ENCODE data around the gene PTPN2. TPM values are rescaled to one million over a fixed set of nuclear protein-coding genes. Genes with fewer than 3 reads are reported as not detected.

PTPN2 gene
- polyA plus RNA-seq, 2 of the 4 experiments (the other 2 are of a cell fraction) = 23.0 to 32.4 TPM

GRCh38 chr18:12930376-12930775 lies 46.3 kb upstream of the PTPN2 start:
- ChIA-PET CTCF (interaction anchor here (2.9 kb wide), 1 partner anchor 186 kb away, joined by 14 read pairs; no protein-coding TSS in a partner anchor), POLR2A (interaction anchor here (0.7 kb wide), 1 partner anchor 47 kb away, joined by 4 read pairs; no protein-coding TSS in a partner anchor)
- H3K4me3 ChIP-seq = no peak overlapping the region
- no peak for ATAC-seq
- TF ChIP-seq CTCF (IDR thresholded peaks at IDR 0.05) = no peak
- 0 out of 3 replicates have a peak, but pooled peaks cover 4% of the 10 kb centered on the region for H3K4me1 ChIP-seq
- no peak for FAIRE-seq
- DNase-seq (ENCODE audit: low read depth in 1 of 2, low spot score in 1 of 2) = no peak
- no peak overlapping the region for H3K4me2 ChIP-seq
- no peaks in the 10 kb centered on the region for H3K9me3 ChIP-seq
- WGBS (ENCODE audit: missing lambda C conversion rate) = 100% methylated on average over 3 of the region's 3 CpGs
- H3K27ac ChIP-seq = no peak overlapping the region

GRCh38 chr18:12929477-12930083 lies 45.5 kb upstream of the PTPN2 start:
- H3K9me3 ChIP-seq = no peaks in the 10 kb centered on the region
- H3K27ac ChIP-seq = no peak overlapping the region
- FAIRE-seq (no peak), ATAC-seq (no peak), DNase-seq (ENCODE audit: low read depth in 1 of 2, low spot score in 1 of 2) (no peak)
- WGBS (ENCODE audit: missing lambda C conversion rate) = 69% methylated on average over 5 of the region's 5 CpGs
- no peak overlapping the region for H3K4me3 ChIP-seq
- CTCF ChIA-PET = interaction anchor here (1.7 to 2.9 kb wide), 3 partner anchors 185 to 538 kb away, joined by 6 to 14 read pairs (median 7); no protein-coding TSS in a partner anchor
- H3K4me1 ChIP-seq = 0 out of 3 replicates have a peak, but pooled peaks cover under 1% of the 10 kb centered on the region
- H3K4me2 ChIP-seq = no peak overlapping the region
- POLR2A ChIA-PET = no interaction called here
- TF ChIP-seq RCOR1 (IDR thresholded peaks at IDR 0.05; ENCODE audit: low read depth, low read length) = no peak
- no peak for TF ChIP-seq EHF (CRISPR knock-in tag; IDR thresholded peaks at IDR 0.05)
- no peak for TF ChIP-seq MAFK (IDR thresholded peaks at IDR 0.05; ENCODE audit: partially characterized antibody)
- TF ChIP-seq EHMT2 (IDR thresholded peaks at IDR 0.05; ENCODE audit: low read depth) = no peak
- TF ChIP-seq MAX (IDR thresholded peaks at IDR 0.05) = no peak
- TF ChIP-seq RAD21 (conservative IDR thresholded peaks at IDR 0.05 in 1 of 2, IDR thresholded peaks at IDR 0.05 in 1 of 2) = no peak
- no peak for TF ChIP-seq ZC3H11A (IDR thresholded peaks at IDR 0.05)
- TF ChIP-seq ZFP36 (IDR thresholded peaks at IDR 0.05; ENCODE audit: borderline replicate concordance, partially characterized antibody) = no peak
- TF ChIP-seq HMGXB4 (CRISPR knock-in tag; IDR thresholded peaks at IDR 0.05; ENCODE audit: borderline replicate concordance) = no peak
- no peak for TF ChIP-seq HOXB5 (CRISPR knock-in tag; IDR thresholded peaks at IDR 0.05)

- Histone ChIP-seq H3K4me2 (no peak overlapping the region), H3K9me3 (no peaks in the 10 kb centered on the region), H3K27ac (no peak overlapping the region), H3K4me3 (no peak overlapping the region), H3K4me1 (no peaks in the 10 kb centered on the region)
- ChIA-PET CTCF (interaction anchor here (1.3 to 2.9 kb wide), 4 partner anchors 184 to 537 kb away, joined by 3 to 14 read pairs (median 6); no protein-coding TSS in a partner anchor), POLR2A (no interaction called here)
- DNase-seq (ENCODE audit: low read depth in 1 of 2, low spot score in 1 of 2) (no peak), FAIRE-seq (no peak), ATAC-seq (no peak)
- WGBS (ENCODE audit: missing lambda C conversion rate) = 69% methylated on average over 5 of the region's 5 CpGs
- TF ChIP-seq KDM5A (IDR thresholded peaks at IDR 0.05) (no peak), HEYL (CRISPR knock-in tag; IDR thresholded peaks at IDR 0.05) (no peak), RAD21 (conservative IDR thresholded peaks at IDR 0.05 in 1 of 2, IDR thresholded peaks at IDR 0.05 in 1 of 2) (no peak), HOXA7 (CRISPR knock-in tag; IDR thresholded peaks at IDR 0.05) (no peak), MAZ (IDR thresholded peaks at IDR 0.05; ENCODE audit: borderline replicate concordance, low read depth, low read length) (no peak), USF2 (IDR thresholded peaks at IDR 0.05) (no peak), PHF8 (IDR thresholded peaks at IDR 0.05; ENCODE audit: borderline replicate concordance, low read depth) (no peak), TFCP2L1 (CRISPR knock-in tag; IDR thresholded peaks at IDR 0.05) (no peak), RFX5 (IDR thresholded peaks at IDR 0.05) (no peak), JUNB (IDR thresholded peaks at IDR 0.05) (no peak), FOSL2 (IDR thresholded peaks at IDR 0.05) (no peak), FOSL2 (CRISPR knock-in tag; IDR thresholded peaks at IDR 0.05) (no peak), NR3C1 (IDR thresholded peaks at IDR 0.05) (no peak), MYC (IDR thresholded peaks at IDR 0.05; ENCODE audit: borderline replicate concordance, low read length) (no peak), CTCF (IDR thresholded peaks at IDR 0.05) (no peak), MAX (IDR thresholded peaks at IDR 0.05) (no peak), EHMT2 (IDR thresholded peaks at IDR 0.05; ENCODE audit: low read depth) (no peak), FOSB (CRISPR knock-in tag; IDR thresholded peaks at IDR 0.05) (no peak), EP300 (IDR thresholded peaks at IDR 0.05) (no peak), KDM1A (IDR thresholded peaks at IDR 0.05; ENCODE audit: low read depth) (no peak)
Measured at GRCh38 chr18:12928641-12929040, 44.6 kb upstream of the PTPN2 start.
